Upper lobe of left lung (tissue), 4 donors: ENCODE results near the gene ZNF790.

Source experiments
- CTCF ChIP-seq, 6 experiments: fragments of 450-650 bp in 4 of 6; fragments of 200-600 bp in 2 of 6; sonication (generic) in 2 of 6; IDR thresholded peaks; one replicate each; pipeline ENCODE4 v1.5.1; 2016 to 2019; ENCODE audit warnings: antibody characterized with exemption in 6 of 6
- EP300 ChIP-seq, 4 donors: sonication (generic); formaldehyde crosslinking; IDR thresholded peaks; one replicate each; pipeline ENCODE4 v1.5.1; 2017; ENCODE audit warnings: antibody characterized with exemption in 4 of 4, control low read depth in 2 of 4
- POLR2A ChIP-seq, 4 donors: fragments of 450-650 bp; IDR thresholded peaks; one replicate each; pipeline ENCODE4 v1.5.1; 2016 to 2017; ENCODE audit warnings: antibody characterized with exemption in 4 of 4, mild to moderate bottlenecking in 2 of 4

- TF ChIP-seq CTCF (IDR thresholded peaks at IDR 0.05) (no peak), EP300 (IDR thresholded peaks at IDR 0.05) (no peak), POLR2A (IDR thresholded peaks at IDR 0.05) (no peak)
Observed at GRCh38 chr19:36797786-36798108, 40.4 kb downstream of the ZNF790 start.
